Fibroblast of skin of right biceps (primary cell): Measurements from ENCODE around the gene SIT1.
"Not testable (repeated sequence)": the region's sequence is repeated elsewhere in the genome, so short reads cannot be mapped to it uniquely, and the experiment has no call there.

Experiments used
- DNase-seq: peaks from one replicate; pipeline ENCODE4 v3.0.0-alpha.2; 2013

SIT1 gene

DNA sequence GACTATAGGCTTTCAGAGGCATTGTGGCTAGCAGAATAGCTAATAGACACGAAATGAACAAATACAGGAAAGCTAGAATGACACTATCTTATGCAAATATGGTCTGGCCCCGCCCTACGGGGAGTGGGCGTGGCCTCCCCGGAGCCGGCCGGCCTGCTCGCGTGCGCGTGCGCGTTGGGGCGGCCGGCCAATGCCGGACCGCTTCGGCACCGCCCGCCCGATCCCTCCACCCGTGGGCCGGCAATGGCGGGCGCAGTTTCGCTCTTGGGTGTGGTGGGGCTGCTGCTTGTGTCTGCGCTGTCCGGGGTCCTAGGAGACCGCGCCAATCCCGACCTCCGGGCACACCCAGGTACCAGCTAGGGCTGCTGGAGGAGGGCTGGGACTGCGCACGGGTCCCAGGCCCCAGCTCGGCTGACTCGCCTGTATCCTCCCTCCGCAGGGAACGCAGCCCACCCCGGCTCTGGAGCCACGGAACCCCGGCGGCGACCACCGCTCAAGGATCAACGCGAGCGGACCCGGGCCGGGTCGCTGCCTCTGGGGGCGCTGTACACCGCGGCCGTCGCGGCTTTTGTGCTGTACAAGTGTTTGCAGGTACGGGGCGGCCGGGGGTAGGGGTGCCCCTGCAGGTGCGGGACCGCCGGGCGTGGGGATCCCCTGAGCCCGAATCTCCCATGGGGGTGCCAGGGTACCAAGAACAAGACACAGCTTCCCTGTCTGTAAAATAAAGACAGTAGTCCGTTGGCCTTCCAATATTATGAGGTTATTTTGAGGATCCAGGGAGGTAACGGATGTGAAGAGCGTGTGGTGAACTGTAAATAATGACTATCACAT, 7.6 kb upstream of the SIT1 start, which contains the start of gene CCDC107:
CCDC107 (plus strand) TSS at position 156 of the 831 bp plus-strand sequence; CDS start at position 244, 88 bp downstream.
- DNase-seq = peak; percentile 83

DNA sequence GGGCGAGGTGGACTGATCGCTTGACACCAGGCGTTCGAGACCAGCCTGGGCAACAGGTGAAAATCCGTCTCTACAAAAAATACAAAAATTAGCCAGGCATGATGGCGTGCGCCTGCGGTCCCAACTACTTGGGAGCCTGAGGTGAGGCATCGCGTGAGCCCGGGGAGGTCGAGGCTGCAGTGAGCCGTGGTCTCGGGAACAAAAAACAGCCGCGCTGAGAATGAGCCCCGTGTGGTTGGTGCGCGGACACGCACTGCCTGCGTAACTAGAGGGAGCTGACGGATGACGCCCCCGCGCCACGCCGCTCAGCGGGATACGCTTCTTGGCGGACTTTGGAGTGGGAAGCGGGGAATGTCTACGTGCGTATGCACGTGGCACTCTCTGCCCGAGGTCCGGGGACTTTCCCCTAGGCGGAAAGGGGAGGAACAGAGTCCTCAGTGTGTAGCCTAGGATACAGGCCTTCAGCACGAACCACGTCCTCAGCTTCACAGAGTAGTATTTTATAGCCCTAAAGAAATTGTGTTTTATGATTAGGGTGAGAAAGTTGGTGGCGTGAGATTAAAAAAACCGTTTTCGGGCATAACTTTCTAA, 6.9 kb upstream of the SIT1 start, which contains the start of gene RMRP:
RMRP (minus strand) TSS at position 474 of the 591 bp plus-strand sequence.
- peak; percentile 100 for DNase-seq

DNA sequence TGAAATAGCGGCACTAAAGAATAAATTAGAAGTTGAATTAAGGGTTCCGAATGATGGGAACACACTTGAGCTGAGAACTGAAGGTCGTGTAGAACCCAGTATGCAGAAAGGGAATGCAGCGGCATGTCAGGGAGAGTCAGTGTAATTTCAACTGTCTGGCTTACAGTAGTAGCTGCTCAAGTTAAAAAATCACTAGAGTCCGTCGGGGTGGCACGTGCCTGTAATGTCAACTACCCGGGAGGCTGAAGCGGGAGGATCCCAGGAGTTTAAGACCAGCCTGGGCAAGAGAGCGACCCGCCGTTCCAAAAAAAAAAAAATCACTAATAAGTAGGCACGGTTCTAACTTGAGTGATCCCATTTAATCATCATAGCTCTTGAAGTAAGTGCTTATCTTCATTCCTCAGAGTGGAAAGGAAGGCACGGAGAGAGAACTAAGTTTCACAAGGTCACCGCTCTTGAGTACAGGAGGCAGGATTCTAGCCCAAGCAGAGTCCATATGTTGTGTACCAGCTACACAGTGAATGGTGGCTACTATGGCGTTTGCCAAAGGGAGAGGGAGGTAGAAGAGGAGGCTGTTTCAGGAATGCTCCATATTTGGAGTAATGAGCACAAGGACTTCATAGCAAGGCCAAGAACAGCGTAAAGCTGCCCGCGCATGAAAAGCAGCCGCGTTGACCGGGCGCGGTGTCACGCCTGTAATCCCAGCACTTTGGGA, 6.3 kb upstream of the SIT1 start:
- no peak for DNase-seq

DNA sequence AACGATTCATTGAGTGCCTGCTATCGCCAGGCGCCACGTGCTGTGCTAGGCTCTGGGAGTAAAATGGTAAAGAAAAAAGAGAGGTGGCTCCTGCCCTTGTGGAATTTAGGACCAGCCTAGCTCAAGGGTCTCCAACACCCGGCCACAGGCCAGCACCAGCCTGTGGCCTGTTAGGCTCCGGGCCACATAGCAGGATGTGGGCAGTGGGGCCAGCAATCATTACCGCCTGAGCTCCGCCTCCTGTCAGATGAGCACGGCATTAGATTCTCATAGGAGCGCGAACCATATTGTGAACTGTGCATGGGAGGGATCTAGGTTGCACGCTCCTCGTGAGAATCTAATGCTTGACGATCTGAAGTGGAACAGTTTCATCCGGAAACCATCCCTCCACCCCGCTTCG, 5.6 kb upstream of the SIT1 start:
- DNase-seq = no peak

GRCh38 chr9:35653611-35654010, 2.9 kb upstream of the SIT1 start:
- no peak for DNase-seq

DNA sequence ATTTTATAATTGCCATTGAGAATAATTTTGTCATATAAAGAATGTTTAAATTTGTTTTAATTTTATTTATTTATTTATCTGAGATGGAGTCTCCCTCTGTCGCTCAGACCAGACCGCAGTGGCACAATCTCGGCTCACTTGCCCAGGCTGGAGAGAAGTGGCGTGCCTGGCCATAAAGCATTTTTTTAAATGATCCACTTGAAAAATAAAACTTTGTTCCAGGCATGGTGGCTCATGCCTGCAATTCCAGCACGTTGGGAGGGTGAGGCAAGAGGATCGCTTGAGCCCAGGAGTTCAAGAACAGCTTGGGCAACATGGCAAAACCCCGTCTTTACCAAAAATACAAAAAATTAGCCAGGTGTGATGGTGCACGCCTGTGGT, 2.1 kb upstream of the SIT1 start:
- DNase-seq = no peak

- peak; percentile 37 for DNase-seq
Measured at GRCh38 chr9:35651956-35652828, 1.5 kb upstream of the SIT1 start.

- no peak for DNase-seq
Measured at GRCh38 chr9:35649431-35650340, 1.0 kb downstream of the SIT1 start.

DNA sequence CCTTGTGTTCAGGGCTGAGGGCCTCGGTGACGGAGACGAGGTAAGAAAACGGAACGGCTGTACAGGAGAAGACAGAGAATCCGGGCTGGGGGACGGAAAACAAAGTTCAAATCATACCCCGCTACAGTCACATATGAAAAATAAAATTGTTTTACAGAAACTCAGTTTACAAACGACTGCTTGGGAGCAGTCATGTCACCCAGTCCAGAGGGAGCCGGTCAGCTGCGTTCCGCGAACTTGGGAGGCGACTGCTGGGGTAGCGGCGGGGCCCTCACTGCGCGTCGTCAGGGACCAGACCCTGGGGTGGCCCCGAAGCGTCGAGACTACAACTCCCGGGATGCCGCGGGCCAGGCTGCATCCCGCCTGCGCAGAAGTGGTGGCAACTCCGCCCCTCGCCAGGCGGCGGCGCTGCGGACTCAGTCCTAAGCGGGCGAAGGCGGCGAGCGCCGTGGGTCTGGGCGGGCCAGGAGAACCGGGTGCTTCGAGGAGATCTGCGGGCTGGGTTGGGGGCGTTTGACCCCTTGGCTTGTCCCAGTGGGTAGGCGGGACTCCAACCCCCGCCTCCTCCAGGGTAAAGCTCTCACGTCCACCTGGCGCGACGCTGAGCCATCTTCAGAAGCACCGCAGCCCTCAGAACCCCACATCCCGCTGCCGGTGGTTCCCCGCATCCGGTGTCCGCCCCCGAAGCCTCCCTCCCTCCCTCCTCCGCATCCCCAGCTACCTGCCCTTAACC, 4.0 kb downstream of the SIT1 start:
- DNase-seq = peak; percentile 86

- no peak for DNase-seq
Measured at GRCh38 chr9:35646153-35646532, 4.6 kb downstream of the SIT1 start.

DNA sequence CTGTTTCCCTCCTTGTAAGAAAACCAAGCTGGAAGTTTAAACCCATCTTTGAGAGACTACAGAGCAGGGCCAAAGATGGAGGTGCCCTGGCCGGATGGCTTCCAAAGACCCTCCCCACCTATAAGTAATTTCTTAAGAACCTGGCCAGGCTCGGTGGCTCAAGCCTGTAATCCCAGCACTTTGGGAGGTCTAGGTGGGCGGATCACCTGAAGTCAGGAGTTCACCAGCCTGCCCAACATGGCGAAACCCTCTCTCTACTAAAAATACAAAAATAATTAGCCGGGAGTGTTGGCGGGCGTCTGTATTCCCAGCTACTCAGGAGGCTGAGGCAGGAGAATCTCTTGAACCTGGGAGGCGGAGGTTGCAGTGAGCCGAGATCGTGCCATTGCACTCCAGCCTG, 5.0 kb downstream of the SIT1 start:
- not testable (repeated sequence) for DNase-seq

DNA sequence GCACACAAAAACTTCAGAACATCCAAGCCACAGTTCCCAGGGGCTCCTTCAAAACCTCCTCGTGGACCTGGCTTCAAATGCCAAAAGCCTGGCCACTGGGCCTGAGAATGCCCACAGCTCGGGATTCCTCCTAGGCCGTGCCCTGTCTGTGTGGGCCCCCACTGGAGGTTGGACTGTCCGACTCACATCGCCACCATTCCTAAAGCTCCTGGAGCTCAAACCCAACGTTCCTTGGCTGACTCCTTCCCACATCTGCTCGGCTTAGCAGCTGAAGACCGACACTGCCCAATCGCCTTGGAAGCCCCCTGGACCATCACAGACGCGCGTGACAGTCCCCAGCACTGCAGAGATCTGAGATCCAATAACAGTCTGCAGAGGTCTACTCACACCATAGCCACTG, 7.7 kb downstream of the SIT1 start:
- DNase-seq = no peak

DNA sequence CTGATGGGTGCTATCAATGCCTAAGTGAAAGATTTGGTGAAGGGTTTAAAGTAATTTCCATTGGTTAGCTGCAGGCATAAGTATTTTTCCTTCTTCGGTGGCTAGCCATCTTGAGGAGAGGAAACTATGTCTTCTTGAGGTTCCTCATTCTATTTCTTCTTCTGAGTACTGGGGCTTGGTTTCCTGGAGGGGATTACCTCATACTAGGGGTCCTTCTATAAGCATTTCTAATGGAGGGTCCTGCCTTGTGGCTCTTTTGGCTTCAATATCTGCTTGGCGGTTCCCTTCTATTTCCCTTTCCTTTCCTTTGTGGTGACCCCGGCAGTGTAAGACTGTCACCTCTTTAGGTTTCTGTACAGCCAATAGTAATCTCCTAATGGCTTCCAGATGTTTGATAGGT, 9.3 kb downstream of the SIT1 start:
- DNase-seq = not testable (repeated sequence)

- DNase-seq = not testable (repeated sequence)
Measured at GRCh38 chr9:35640431-35640830, 10.3 kb downstream of the SIT1 start.

DNA sequence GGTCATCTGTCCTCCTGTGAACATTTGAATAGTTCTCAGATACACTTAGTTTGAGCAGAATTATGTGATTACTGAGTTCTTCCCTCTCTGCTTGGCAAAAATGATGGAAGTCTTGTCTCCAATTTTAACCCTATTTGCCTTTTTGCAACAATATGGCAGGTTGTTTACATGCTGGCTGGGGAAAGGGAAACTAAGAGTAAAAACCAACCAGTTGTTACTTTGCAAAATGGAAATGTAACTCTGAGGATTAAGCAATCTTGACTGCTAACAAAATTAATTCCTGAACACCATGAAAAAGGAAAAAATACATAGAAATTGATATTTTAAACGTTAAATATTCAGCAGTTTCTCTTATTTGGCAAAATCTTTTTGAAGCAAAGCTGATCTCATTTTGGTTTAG, 11.1 kb downstream of the SIT1 start:
- DNase-seq = no peak

- not testable (repeated sequence) for DNase-seq
Measured at GRCh38 chr9:35639225-35639624, 11.5 kb downstream of the SIT1 start.

DNA sequence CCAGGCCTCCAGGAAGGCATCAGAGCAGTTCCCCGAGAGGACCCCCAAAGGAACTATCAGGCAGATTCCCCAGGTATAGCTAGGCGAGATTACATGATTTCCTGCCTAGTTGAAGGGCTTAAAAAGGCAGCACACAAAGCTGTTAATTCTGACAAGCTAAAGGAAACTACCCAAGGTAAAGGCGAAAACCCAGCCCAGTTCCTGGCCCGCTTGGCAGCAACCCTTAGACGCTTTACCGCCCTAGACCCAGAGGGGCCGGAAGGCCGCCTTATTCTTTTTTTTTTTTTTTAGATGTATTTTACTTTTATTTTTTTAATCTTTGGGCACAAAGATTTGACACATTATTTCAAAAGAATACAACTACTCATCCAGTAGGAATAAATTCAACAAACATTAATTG, 12.0 kb downstream of the SIT1 start:
- DNase-seq = not testable (repeated sequence)

DNA sequence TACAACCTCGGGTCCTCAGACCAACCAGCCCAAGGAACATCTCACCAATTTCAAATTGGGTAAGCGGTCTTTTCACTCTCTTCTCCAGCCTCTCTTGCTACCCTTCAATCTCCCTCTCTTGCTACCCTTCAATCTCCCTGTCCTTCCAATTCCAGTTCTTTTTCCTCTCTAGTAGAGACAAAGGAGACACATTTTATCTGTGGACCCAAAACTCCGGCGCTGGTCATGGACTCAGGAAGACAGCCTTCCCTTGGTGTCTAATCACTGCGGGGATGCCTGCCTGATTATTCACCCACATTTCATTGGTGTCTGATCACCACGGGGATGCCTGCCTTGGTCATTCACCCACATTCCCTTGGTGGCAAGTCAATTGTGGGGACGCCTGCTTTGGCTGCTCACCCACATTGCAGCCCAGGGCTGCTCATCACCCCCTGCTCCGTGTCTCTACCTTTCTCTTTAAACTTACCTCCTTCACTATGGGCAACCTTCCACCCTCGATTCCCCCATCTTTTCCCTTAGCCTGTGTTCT, 13.2 kb downstream of the SIT1 start:
- DNase-seq = not testable (repeated sequence)

DNA sequence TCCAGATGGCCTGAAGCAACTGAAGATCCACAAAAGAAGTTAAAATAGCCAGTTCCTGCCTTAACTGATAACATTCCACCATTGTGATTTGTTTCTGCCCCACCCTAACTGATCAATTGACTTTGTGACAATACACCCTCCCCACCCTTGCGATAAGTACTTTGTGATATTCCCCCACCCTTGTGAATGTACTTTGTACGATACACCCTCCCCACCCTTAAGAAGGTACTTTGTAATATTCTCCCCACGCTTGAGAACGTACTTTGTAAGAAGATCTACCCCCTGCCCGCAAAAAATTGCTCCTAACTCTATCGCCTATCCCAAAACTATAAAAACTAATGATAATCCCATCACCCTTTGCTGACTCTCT, 13.9 kb downstream of the SIT1 start:
- DNase-seq = not testable (repeated sequence)

- no peak for DNase-seq
Measured at GRCh38 chr9:35636135-35636876, 14.4 kb downstream of the SIT1 start.
